GM12891 (cell line): ENCODE results near the gene COL25A1.

Source experiments
- POLR2A ChIP-seq: IDR thresholded peaks from 2 replicates; pipeline ENCODE4 v1.6.1; 2011; ENCODE audit warnings: low read depth, low read length, control low read depth
- POLR2AphosphoS5 ChIP-seq: IDR thresholded peaks from 2 replicates; pipeline ENCODE4 v1.6.1; 2011; ENCODE audit warnings: low read depth, low read length, control low read depth
- SPI1 ChIP-seq: IDR thresholded peaks from 2 replicates; pipeline ENCODE4 v1.6.1; 2011; ENCODE audit warnings: low read depth, low read length, control low read depth
- TAF1 ChIP-seq: IDR thresholded peaks from 2 replicates; pipeline ENCODE4 v1.6.1; 2011; ENCODE audit warnings: low read depth, low read length, control low read depth

DNA sequence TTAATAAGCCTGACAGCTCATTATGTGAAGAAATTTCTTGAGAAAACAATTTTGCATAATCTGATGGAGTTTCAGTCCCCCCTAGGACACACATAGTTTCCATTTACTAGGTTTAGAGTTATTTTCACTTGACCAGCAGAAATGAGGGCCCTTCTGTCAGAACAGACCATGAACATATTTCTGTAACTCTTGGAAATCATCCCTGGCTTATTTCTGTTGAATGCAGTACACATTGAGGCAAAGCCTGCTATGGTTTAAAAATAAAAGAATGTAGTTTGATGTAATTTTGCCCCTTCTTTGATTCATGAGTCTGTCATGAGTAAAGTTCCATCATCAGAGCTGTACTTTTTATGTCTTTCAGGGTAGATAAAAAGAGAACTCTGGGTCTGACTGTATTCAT is 435.0 kb downstream of the COL25A1 start:
- TF ChIP-seq POLR2AphosphoS5 = no peak
- no peak for TF ChIP-seq POLR2A
- no peak for TF ChIP-seq TAF1
- no peak for TF ChIP-seq SPI1
